ENCODE results near the gene EIF3B. TPM values are rescaled to one million over a fixed set of nuclear protein-coding genes. Genes with fewer than 3 reads are reported as not detected.

EIF3B gene
- total RNA-seq, 3 donors from 2014 or later: 111 to 122 (median 115) TPM

- Histone ChIP-seq H3K27me3 (no peaks in the 10 kb centered on the region), H3K27ac (peak overlapping the region; percentile 82 to 86), H3K4me1 (peaks cover 0 to 15% of the 10 kb centered on the region in 2 donors), H3K36me3 (no peaks in the 10 kb centered on the region), H3K4me3 (peak overlapping the region in 1 of 3 donors; percentile 13), H3K9me3 (no peaks in the 10 kb centered on the region)
- peak in 1 of 3 donors; percentile 56 for TF ChIP-seq POLR2AphosphoS5 (IDR thresholded peaks at IDR 0.05)
- TF ChIP-seq CTCF (IDR thresholded peaks at IDR 0.05): no peak
- intact Hi-C loops (cut with DNase I; ENCODE audit: low total_unique reads): no loop called here
- peak; percentile 78 to 81 for DNase-seq (ENCODE audit: low spot score in 2 of 2)
Measured at GRCh38 chr7:2399848-2400587, 45.4 kb downstream of the EIF3B start.

DNA sequence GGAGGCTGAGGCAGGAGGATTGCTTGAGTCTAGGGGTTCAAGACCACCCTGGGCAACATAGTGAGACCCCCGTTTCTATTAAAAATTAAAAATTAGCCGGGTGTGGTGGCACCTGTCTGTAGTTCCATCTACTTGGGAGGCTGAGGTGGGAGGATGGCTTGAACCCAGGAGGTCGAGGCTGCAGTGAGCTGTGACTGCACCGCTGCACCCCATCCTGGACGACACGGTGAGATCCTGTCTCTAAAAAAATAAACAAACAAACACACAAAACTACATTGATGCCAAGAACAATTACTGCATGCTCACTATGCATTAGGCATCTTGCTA, 48.0 kb downstream of the EIF3B start:
- TF ChIP-seq POLR2AphosphoS5 (IDR thresholded peaks at IDR 0.05) (no peak), CTCF (IDR thresholded peaks at IDR 0.05) (no peak), POLR2A (IDR thresholded peaks at IDR 0.05) (no peak)
- intact Hi-C loops (cut with DNase I; ENCODE audit: low total_unique reads): no loop called here
- Histone ChIP-seq H3K36me3 (no peaks in the 10 kb centered on the region), H3K27ac (peak overlapping the region; percentile 76 to 89), H3K27me3 (no peaks in the 10 kb centered on the region), H3K4me1 (peaks cover 0 to 19% of the 10 kb centered on the region in 2 donors), H3K4me3 (peak overlapping the region; percentile 91 to 96 (median 94)), H3K9me3 (no peaks in the 10 kb centered on the region)
- no peak for DNase-seq (ENCODE audit: low spot score in 2 of 2)

DNA sequence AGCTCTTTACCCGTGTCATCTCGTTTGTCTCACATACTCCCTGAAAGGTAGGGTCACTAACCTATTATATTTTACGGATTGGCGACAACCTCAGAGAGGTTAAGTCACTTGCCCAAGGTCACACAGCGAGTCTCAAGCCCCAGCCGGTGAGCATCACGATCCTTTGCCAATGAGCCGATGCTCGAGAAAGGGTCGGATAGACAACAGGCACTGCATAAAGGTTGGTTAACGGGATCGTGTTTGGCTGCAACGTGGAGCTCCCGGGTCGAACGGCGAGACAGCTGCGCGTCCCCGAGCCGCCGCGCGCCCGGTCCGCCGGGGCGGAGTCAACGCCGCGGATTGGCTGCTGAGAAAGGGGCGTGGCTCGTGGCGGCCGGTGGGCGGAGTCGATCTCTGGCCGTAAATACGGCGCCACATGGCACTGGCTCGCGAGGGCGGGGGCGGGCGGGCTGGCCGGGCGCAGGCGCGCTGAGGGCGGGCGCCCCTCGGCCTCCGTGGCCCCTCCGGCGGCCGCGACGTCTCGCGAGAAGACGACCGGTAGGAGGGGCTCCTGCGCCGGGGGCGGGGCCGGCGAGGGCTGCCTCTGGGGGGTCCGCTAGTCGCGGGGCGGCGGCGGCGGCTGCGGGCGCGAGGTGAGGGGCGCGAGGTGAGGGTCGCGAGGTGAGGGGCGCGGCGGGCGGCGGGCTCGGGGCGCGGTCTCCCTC, 48.5 kb downstream of the EIF3B start, which contains the start of gene CHST12:
TSS of gene CHST12 (plus strand) at position 598 of the 704 bp plus-strand sequence. CDS start 29,029 bp downstream, outside the sequence.
- peak; percentile 91 to 94 for DNase-seq (ENCODE audit: low spot score in 2 of 2)
- Histone ChIP-seq H3K27me3 (no peaks in the 10 kb centered on the region), H3K4me3 (peak within 1 kb of the TSS; percentile 91 to 96 (median 94)), H3K36me3 (no peaks in the 10 kb centered on the region), H3K27ac (peak within 1 kb of the TSS; percentile 76 to 89), H3K9me3 (no peaks in the 10 kb centered on the region), H3K4me1 (peaks cover 0 to 19% of the 10 kb centered on the region in 2 donors)
- TF ChIP-seq CTCF (IDR thresholded peaks at IDR 0.05): no peak
- TF ChIP-seq POLR2AphosphoS5 (IDR thresholded peaks at IDR 0.05): peak; percentile 44 to 67 (median 66)
- intact Hi-C loops (cut with DNase I; ENCODE audit: low total_unique reads): no loop called here

- Histone ChIP-seq H3K4me3 (peak overlapping the region; percentile 91 to 96 (median 94)), H3K36me3 (no peaks in the 10 kb centered on the region), H3K27me3 (no peaks in the 10 kb centered on the region), H3K27ac (peak overlapping the region; percentile 76 to 89), H3K4me1 (peaks cover 0 to 19% of the 10 kb centered on the region in 2 donors), H3K9me3 (no peaks in the 10 kb centered on the region)
- TF ChIP-seq POLR2A (IDR thresholded peaks at IDR 0.05): no peak
- no peak for TF ChIP-seq POLR2AphosphoS5 (IDR thresholded peaks at IDR 0.05)
- peak in 1 of 3 donors; percentile 13 for TF ChIP-seq CTCF (IDR thresholded peaks at IDR 0.05)
- intact Hi-C loops (cut with DNase I; ENCODE audit: low total_unique reads): no loop called here
- no peak for DNase-seq (ENCODE audit: low spot score in 2 of 2)
Measured at GRCh38 chr7:2403718-2404648, 49.4 kb downstream of the EIF3B start.
